ENCODE results near the gene TOP3B. TPM values are rescaled to one million over a fixed set of nuclear protein-coding genes. Genes with fewer than 3 reads are reported as not detected.
"Not testable (repeated sequence)": the region's sequence is repeated elsewhere in the genome, so short reads cannot be mapped to it uniquely, and the experiment has no call there.

The TOP3B gene
- total RNA-seq, 1 experiment from 2014 or later = 24.9 TPM

DNA sequence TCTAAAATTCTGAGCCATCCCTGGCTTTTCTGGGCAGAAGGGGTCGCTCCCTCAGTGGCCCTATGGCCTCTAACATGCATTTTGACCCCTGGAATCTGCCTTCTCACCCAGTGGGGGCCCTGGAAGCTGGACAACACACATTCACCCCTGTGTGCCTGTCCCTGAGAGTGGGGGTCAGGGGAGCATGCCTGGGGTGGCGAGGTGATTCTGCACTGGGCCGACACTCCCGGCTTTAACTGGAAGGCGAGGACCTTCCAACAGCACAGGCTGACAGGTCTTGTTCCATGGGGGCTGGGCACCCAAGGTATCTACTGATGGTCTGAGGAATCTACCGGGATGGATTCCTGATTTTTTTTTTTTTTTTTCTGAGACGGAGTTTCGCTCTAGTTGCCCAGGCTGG, 40.7 kb downstream of the TOP3B start:
- in situ Hi-C loops (cut with HindIII; ENCODE audit: low pct_unique_long_range_greater_than_20kb, low sequenced_read_pairs) = loop anchor here (25.0 kb wide), 2 partner anchors 130 to 230 kb away; no protein-coding TSS in a partner anchor
- no peak for DNase-seq (ENCODE audit: low read depth, low spot score)

DNA sequence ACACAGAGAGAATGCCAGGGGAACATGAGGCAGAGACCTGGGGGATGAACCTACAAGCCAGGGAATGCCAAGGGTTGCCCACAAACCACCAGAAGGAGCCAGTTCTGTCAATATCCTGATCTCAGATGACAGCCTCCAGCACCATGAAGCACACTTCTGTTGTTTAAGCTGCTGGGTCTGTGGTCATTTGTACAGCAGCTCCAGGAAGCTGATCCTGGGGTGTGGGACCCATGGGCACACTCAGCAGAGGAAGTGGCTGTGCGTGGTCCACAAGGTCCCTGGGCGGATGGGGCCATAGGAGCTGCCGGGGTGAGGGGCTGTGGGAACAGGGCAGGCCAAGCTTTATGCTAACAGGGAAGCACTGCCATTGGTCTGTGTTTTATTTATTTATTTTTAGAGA, 42.1 kb downstream of the TOP3B start:
- no peak for DNase-seq (ENCODE audit: low read depth, low spot score)
- in situ Hi-C loops (cut with HindIII; ENCODE audit: low pct_unique_long_range_greater_than_20kb, low sequenced_read_pairs) = loop anchor here (25.0 kb wide), 2 partner anchors 128 to 228 kb away; no protein-coding TSS in a partner anchor

- DNase-seq (ENCODE audit: low read depth, low spot score) = not testable (repeated sequence)
- in situ Hi-C loops (cut with HindIII; ENCODE audit: low pct_unique_long_range_greater_than_20kb, low sequenced_read_pairs) = loop anchor here (25.0 kb wide), 2 partner anchors 128 to 228 kb away; no protein-coding TSS in a partner anchor
Observed at GRCh38 chr22:21939935-21940334, 42.7 kb downstream of the TOP3B start.

DNA sequence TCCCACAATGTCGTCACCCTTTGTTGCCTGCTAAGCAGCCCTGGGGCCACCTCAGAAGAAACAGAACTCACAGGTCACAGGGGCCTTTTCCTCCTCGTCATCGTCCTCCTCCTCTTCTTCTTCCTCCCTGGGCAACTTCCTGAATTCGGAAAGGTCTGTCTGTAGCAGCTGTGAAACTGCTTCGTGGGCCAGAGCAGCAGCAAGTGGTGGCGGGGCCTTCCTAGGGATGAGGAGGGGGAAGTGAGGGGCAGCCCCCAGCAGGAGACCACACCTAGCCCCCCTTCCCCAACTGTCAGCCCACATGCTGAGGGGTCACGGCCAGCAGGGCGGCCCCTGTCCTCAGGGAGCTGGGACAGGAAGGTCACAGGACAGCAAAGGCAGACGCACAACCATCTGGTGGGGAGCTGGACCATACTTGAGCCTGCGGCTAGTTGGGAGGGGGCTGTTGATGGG, 43.1 kb downstream of the TOP3B start:
- DNase-seq (ENCODE audit: low read depth, low spot score) = no peak
- in situ Hi-C loops (cut with HindIII; ENCODE audit: low pct_unique_long_range_greater_than_20kb, low sequenced_read_pairs) = loop anchor here (25.0 kb wide), 2 partner anchors 127 to 227 kb away; no protein-coding TSS in a partner anchor

DNA sequence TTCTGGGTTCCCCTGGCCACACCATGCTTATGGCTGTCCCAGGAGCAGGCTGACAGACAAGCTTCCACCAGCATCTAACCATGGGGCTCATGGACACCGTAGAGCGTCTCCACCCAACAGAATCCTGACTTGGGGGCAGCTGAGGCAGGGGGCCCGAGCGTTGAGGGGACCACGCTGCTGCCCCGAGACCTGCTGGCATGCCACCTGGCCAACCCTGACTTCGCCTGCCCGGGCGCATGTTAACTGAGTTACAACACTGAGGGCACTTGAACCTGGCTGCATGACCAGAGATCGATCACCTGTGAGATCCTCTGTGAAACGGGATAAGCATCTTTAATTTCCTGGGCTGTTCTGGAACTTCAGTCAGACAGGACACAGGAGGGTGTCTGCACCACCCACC, 43.7 kb downstream of the TOP3B start:
- in situ Hi-C loops (cut with HindIII; ENCODE audit: low pct_unique_long_range_greater_than_20kb, low sequenced_read_pairs) = loop anchor here (25.0 kb wide), 2 partner anchors 127 to 227 kb away; no protein-coding TSS in a partner anchor

DNA sequence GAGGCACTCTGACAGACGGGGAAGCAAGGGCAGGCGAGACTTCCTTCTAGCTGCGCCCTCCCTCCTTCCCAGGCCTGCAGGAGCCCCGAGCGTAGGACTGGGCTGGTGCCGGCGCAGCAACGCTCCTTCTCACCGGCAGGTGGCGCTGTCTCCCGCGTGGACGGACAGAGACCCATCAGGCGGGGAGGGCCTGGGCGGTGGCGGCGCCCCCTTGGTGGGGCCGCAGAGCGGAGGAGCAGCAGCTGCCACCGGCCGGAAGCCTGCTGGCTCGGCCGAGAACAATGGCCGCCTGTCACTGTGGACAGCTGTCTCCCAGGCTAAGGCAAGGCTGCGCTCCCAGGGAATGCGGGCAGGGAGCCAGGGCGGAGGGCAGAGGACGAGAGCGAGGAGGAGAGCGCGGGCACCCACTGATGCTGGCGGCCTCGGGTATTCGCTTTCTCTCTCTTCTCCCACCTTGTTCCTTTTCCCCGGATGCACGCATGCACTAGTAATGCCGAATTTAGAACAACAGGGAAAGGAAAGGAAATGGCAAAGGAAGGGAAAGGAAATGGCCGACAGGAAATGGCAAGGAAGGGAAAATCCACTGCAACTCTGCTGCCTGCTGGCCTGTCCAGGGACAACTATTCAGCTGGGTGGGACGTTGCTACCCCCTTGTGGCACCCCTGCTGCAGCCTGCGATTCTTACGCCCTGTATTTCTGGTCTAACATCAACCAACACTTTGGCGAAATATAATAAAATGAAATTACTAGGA, 44.3 kb downstream of the TOP3B start:
- peak; percentile 93 for DNase-seq (ENCODE audit: low read depth, low spot score)
- in situ Hi-C loops (cut with HindIII; ENCODE audit: low pct_unique_long_range_greater_than_20kb, low sequenced_read_pairs) = loop anchor here (25.0 kb wide), 2 partner anchors 126 to 226 kb away; no protein-coding TSS in a partner anchor

More for the DNA sequence above, 43.7 kb downstream of the TOP3B start:
- DNase-seq (ENCODE audit: low read depth, low spot score) = no peak

DNA sequence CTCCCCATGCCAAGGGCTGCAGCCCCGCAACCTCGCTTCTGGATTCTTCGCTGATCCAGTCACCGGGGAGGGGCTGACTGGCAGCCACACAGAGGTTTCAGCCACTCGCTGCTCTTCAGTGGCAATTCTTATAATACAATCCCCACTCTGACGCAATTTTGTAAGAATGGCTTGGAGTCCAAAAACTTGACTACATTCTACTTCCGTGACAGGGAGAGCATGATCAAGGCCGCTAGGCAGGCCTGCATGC, 44.8 kb downstream of the TOP3B start:
- no peak for DNase-seq (ENCODE audit: low read depth, low spot score)
- in situ Hi-C loops (cut with HindIII; ENCODE audit: low pct_unique_long_range_greater_than_20kb, low sequenced_read_pairs) = loop anchor here (25.0 kb wide), 2 partner anchors 125 to 225 kb away; no protein-coding TSS in a partner anchor

GRCh38 chr22:21937041-21937820, 45.4 kb downstream of the TOP3B start:
- in situ Hi-C loops (cut with HindIII; ENCODE audit: low pct_unique_long_range_greater_than_20kb, low sequenced_read_pairs) = loop anchor here (25.0 kb wide), 2 partner anchors 125 to 225 kb away; no protein-coding TSS in a partner anchor
- no peak for DNase-seq (ENCODE audit: low read depth, low spot score)

DNA sequence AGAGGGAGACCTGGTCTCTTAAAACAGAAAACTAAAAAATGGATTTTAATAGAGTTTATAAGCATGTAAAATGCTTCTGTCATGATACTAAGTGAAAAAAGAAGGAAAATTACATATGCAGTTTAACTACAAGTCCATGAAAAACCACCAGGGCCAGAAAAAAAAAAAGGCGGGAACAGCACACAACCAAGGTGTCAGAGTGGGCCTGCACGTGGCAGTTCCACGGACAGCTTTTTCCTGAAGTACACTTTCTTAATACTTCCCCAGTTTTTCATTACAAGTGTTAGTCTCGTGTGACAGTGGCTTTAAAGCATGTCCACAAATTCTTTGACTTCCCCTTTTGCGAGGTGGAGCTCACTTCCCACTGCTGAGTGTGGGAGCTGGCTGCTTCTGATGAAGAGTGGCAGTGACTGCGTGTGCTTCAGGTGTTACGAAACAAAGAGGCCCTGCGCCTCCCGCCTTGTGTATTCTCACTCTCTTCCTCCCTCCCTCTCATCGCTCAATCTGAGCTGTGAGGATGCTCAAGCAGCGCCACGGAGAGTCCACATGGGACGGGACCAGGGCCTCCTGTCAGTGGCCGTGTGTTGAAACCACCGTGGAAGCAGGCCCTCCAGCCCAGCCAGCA, 46.3 kb downstream of the TOP3B start:
- in situ Hi-C loops (cut with HindIII; ENCODE audit: low pct_unique_long_range_greater_than_20kb, low sequenced_read_pairs) = loop anchor here (25.0 kb wide), 2 partner anchors 124 to 224 kb away; no protein-coding TSS in a partner anchor
- no peak for DNase-seq (ENCODE audit: low read depth, low spot score)

DNA sequence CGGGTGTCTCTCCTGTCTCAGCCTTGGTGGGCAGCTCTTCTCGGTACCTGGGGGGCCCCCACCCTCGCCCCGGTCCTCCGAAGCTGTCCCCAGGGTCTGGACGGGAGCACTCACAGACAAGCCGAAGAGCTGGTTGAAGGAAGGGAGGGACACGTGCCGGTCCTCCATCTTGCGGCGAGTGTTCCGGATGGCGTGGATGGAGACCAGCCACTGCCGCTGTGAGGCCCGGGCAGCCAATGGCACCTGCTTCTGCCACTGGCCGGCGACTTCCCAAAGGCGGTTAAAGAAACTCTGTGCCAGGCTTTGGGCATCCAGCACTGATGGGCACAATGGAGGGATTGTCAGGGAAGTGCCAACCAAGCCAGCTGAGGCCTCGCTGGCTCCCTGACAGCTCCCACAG, 48.7 kb downstream of the TOP3B start:
- DNase-seq (ENCODE audit: low read depth, low spot score) = no peak
- in situ Hi-C loops (cut with HindIII; ENCODE audit: low pct_unique_long_range_greater_than_20kb, low sequenced_read_pairs) = loop anchor here (25.0 kb wide), 2 partner anchors 122 to 222 kb away; no protein-coding TSS in a partner anchor

- DNase-seq (ENCODE audit: low read depth, low spot score) = no peak
- in situ Hi-C loops (cut with HindIII; ENCODE audit: low pct_unique_long_range_greater_than_20kb, low sequenced_read_pairs) = loop anchor here (25.0 kb wide), 2 partner anchors 121 to 221 kb away; no protein-coding TSS in a partner anchor
Observed at GRCh38 chr22:21933413-21933812, 49.2 kb downstream of the TOP3B start.

DNA sequence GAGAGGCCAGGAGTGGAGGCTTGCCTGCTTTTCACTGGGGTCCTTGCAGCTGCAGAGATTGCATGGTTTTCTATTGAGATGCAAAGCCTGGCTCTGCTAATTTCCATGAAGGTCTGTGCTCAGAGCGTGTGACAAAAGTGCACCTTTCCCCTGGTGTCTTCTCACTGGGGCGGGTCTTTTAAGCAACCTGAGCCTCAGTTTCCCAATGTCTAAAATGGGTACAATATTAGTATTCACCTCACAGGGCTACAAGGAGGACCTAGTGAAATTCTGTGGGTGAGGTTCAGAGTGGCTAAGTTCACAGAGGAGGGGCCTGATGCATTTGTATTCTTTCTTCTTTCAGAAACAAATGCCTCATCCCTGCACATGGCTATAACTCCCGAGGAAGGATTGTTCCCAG, 50.2 kb downstream of the TOP3B start:
- DNase-seq (ENCODE audit: low read depth, low spot score) = no peak
- in situ Hi-C loops (cut with HindIII; ENCODE audit: low pct_unique_long_range_greater_than_20kb, low sequenced_read_pairs) = loop anchor here (25.0 kb wide), 2 partner anchors 120 to 220 kb away; no protein-coding TSS in a partner anchor

GRCh38 chr22:21931056-21931455, 51.5 kb downstream of the TOP3B start:
- no peak for DNase-seq (ENCODE audit: low read depth, low spot score)
- in situ Hi-C loops (cut with HindIII; ENCODE audit: low pct_unique_long_range_greater_than_20kb, low sequenced_read_pairs) = loop anchor here (25.0 kb wide), 2 partner anchors 119 to 219 kb away; no protein-coding TSS in a partner anchor

- in situ Hi-C loops (cut with HindIII; ENCODE audit: low pct_unique_long_range_greater_than_20kb, low sequenced_read_pairs) = loop anchor here (25.0 kb wide), 2 partner anchors 117 to 217 kb away; no protein-coding TSS in a partner anchor
- DNase-seq (ENCODE audit: low read depth, low spot score) = no peak
Observed at GRCh38 chr22:21929253-21929652, 53.3 kb downstream of the TOP3B start.

- DNase-seq (ENCODE audit: low read depth, low spot score) = no peak
- in situ Hi-C loops (cut with HindIII; ENCODE audit: low pct_unique_long_range_greater_than_20kb, low sequenced_read_pairs) = loop anchor here (25.0 kb wide), 2 partner anchors 116 to 216 kb away; no protein-coding TSS in a partner anchor
Observed at GRCh38 chr22:21928048-21928447, 54.5 kb downstream of the TOP3B start.

DNA sequence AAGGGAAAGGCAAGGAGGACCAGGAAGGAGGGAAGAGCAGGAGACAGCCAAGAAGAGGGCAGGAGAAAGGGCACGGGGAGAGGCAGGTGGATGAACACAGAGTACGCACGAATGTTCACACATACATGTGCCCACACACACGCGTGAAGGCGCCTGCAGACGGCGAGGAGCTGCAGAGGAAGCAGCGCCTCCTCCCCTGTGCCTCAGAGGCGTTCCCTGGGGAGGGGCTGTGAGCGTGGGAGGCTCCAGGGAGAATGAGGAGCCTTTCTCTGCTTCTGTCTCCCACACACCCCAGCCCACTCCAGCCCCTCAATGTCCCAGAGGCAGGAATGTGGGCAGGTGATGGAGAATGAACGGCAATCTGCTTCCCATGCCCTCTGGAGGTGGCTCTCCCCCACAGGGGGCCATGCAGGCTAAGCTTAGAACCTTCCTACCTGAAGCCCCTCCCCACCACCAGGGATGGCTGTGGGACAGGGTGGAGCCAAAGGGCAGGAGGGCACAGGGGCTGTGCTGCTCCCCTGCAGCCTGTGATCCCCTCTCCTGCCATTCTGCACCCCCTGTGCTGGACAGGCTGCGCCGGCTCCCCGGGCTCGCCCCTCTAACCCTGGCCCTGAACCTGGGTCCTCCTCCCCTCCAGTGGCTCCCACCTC, 55.3 kb downstream of the TOP3B start:
- in situ Hi-C loops (cut with HindIII; ENCODE audit: low pct_unique_long_range_greater_than_20kb, low sequenced_read_pairs) = loop anchor here (25.0 kb wide), 2 partner anchors 115 to 215 kb away; no protein-coding TSS in a partner anchor

DNA sequence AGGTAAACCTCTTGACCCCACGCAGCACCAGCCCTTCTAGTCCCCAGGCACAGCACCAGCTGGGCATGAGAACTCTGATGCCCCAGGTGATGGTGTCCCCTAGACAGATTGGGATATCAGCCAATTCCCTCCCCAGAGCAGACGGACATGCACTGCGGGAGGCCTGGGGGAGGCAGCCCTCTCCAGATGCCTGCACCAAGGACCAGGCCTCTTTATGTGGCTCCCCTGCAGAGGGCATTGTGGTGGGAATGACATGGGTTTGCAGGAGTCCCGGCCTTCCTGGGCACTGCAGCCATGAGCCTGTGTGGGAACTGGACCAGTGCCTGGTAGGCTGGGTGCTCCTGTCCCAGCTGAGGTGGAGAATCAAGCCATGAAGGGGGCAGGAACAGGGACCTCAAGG, 55.9 kb downstream of the TOP3B start:
- in situ Hi-C loops (cut with HindIII; ENCODE audit: low pct_unique_long_range_greater_than_20kb, low sequenced_read_pairs) = loop anchor here (25.0 kb wide), 2 partner anchors 114 to 214 kb away; no protein-coding TSS in a partner anchor
- no peak for DNase-seq (ENCODE audit: low read depth, low spot score)

More for the DNA sequence above, 55.3 kb downstream of the TOP3B start:
- DNase-seq (ENCODE audit: low read depth, low spot score) = no peak
